HUES48 (cell line): ENCODE results near the gene AK5.
A peak's percentile ranks its signal among the peaks of the same experiment; 100 is the strongest.

Source experiments
- H3K27ac ChIP-seq: one replicate; pipeline ENCODE4 v1.7.0; 2013; ENCODE audit warnings: low read depth, low read length, inconsistent platforms
- H3K27me3 ChIP-seq: 2 replicates; pipeline ENCODE4 v1.6.1; 2013; ENCODE audit warnings: mild to moderate bottlenecking, low read length; ENCODE audit not compliant: control insufficient read depth, insufficient read depth
- H3K36me3 ChIP-seq: 2 replicates; pipeline ENCODE4 v1.6.1; 2013; ENCODE audit warnings: low read length; ENCODE audit not compliant: control insufficient read depth, insufficient read depth
- H3K4me1 ChIP-seq: 2 replicates; pipeline ENCODE4 v1.6.1; 2013; ENCODE audit warnings: mild to moderate bottlenecking, low read length; ENCODE audit not compliant: control insufficient read depth, insufficient read depth
- H3K4me3 ChIP-seq: 2 replicates; pipeline ENCODE4 v1.5.1; 2013; ENCODE audit warnings: mild to moderate bottlenecking, low read depth, low read length
- H3K9ac ChIP-seq: 2 replicates; pipeline ENCODE4 v1.6.1; 2013; ENCODE audit warnings: mild to moderate bottlenecking, low read depth, low read length, moderate library complexity
- H3K9me3 ChIP-seq: 2 replicates; pipeline ENCODE4 v1.6.1; 2013; ENCODE audit warnings: low read length; ENCODE audit not compliant: control insufficient read depth, insufficient read depth

The AK5 gene

GRCh38 chr1:77281491-77282186 is at the start of gene AK5:
AK5 (plus strand) TSS chr1:77282019; CDS start chr1:77282314, 295 bp downstream.
- peak within 1 kb of the TSS; percentile 53; the same call in 1 of the 2 replicates for H3K9ac ChIP-seq
- H3K27ac ChIP-seq: peak within 1 kb of the TSS; percentile 19

GRCh38 chr1:77232829-77233228 is 49.0 kb upstream of the AK5 start:
- Histone ChIP-seq H3K9me3 (no peaks in the 10 kb centered on the region), H3K36me3 (no peaks in the 10 kb centered on the region), H3K27ac (no peak overlapping the region), H3K4me1 (no peaks in the 10 kb centered on the region; the same call in 1 of the 2 replicates), H3K4me3 (no peak overlapping the region), H3K27me3 (no peaks in the 10 kb centered on the region), H3K9ac (no peak overlapping the region)

More at GRCh38 chr1:77281491-77282186, at the start of gene AK5:
- Histone ChIP-seq H3K4me3 (peak within 1 kb of the TSS; percentile 67), H3K36me3 (no peaks in the 10 kb centered on the region), H3K4me1 (peaks cover 13% of the 10 kb centered on the region), H3K9me3 (no peaks in the 10 kb centered on the region), H3K27me3 (peaks cover 57% of the 10 kb centered on the region)

GRCh38 chr1:77234096-77234495 is 47.7 kb upstream of the AK5 start:
- Histone ChIP-seq H3K27me3 (no peaks in the 10 kb centered on the region), H3K4me1 (no peaks in the 10 kb centered on the region; the same call in 1 of the 2 replicates), H3K27ac (no peak overlapping the region), H3K36me3 (no peaks in the 10 kb centered on the region), H3K9ac (no peak overlapping the region), H3K4me3 (no peak overlapping the region), H3K9me3 (no peaks in the 10 kb centered on the region)

GRCh38 chr1:77234943-77235342 is 46.9 kb upstream of the AK5 start:
- H3K4me1 ChIP-seq: no peaks in the 10 kb centered on the region; the same call in 1 of the 2 replicates
- H3K9me3 ChIP-seq: no peaks in the 10 kb centered on the region
- H3K9ac ChIP-seq: no peak overlapping the region
- H3K36me3 ChIP-seq: no peaks in the 10 kb centered on the region
- no peak overlapping the region for H3K27ac ChIP-seq
- no peak overlapping the region for H3K4me3 ChIP-seq
- H3K27me3 ChIP-seq: no peaks in the 10 kb centered on the region

GRCh38 chr1:77238462-77238861 is 43.4 kb upstream of the AK5 start:
- H3K9me3 ChIP-seq: no peaks in the 10 kb centered on the region
- H3K4me3 ChIP-seq: no peak overlapping the region
- H3K4me1 ChIP-seq: no peaks in the 10 kb centered on the region; the same call in 1 of the 2 replicates
- no peak overlapping the region for H3K27ac ChIP-seq
- H3K27me3 ChIP-seq: no peaks in the 10 kb centered on the region
- H3K36me3 ChIP-seq: no peaks in the 10 kb centered on the region
- H3K9ac ChIP-seq: no peak overlapping the region

- no peak overlapping the region for H3K27ac ChIP-seq
- no peak overlapping the region for H3K9ac ChIP-seq
- no peaks in the 10 kb centered on the region for H3K36me3 ChIP-seq
- no peak overlapping the region for H3K4me3 ChIP-seq
- H3K9me3 ChIP-seq: no peaks in the 10 kb centered on the region
- H3K4me1 ChIP-seq: no peaks in the 10 kb centered on the region; the same call in 1 of the 2 replicates
- no peaks in the 10 kb centered on the region for H3K27me3 ChIP-seq
Measured at GRCh38 chr1:77239311-77239710, 42.5 kb upstream of the AK5 start.

GRCh38 chr1:77245830-77246229 is 36.0 kb upstream of the AK5 start:
- H3K36me3 ChIP-seq: no peaks in the 10 kb centered on the region
- no peak overlapping the region for H3K4me3 ChIP-seq

GRCh38 chr1:77250126-77250525 is 31.7 kb upstream of the AK5 start:
- H3K36me3 ChIP-seq: no peaks in the 10 kb centered on the region
- no peaks in the 10 kb centered on the region for H3K9me3 ChIP-seq
- H3K9ac ChIP-seq: no peak overlapping the region
- H3K27ac ChIP-seq: no peak overlapping the region
- no peaks in the 10 kb centered on the region for H3K27me3 ChIP-seq
- H3K4me1 ChIP-seq: no peaks in the 10 kb centered on the region; the same call in 1 of the 2 replicates
- H3K4me3 ChIP-seq: no peak overlapping the region

More at GRCh38 chr1:77245830-77246229, 36.0 kb upstream of the AK5 start:
- Histone ChIP-seq H3K4me1 (no peaks in the 10 kb centered on the region), H3K9me3 (no peaks in the 10 kb centered on the region), H3K27me3 (no peaks in the 10 kb centered on the region), H3K9ac (no peak overlapping the region), H3K27ac (no peak overlapping the region)

GRCh38 chr1:77253211-77253610 is 28.6 kb upstream of the AK5 start:
- H3K4me1 ChIP-seq: no peaks in the 10 kb centered on the region; the same call in 1 of the 2 replicates
- no peak overlapping the region for H3K9ac ChIP-seq
- no peak overlapping the region for H3K4me3 ChIP-seq
- H3K27me3 ChIP-seq: no peaks in the 10 kb centered on the region
- H3K9me3 ChIP-seq: no peaks in the 10 kb centered on the region
- no peak overlapping the region for H3K27ac ChIP-seq
- no peaks in the 10 kb centered on the region for H3K36me3 ChIP-seq

GRCh38 chr1:77263708-77264107 is 18.1 kb upstream of the AK5 start:
- H3K4me1 ChIP-seq: peaks cover 9% of the 10 kb centered on the region
- peaks cover 37% of the 10 kb centered on the region for H3K27me3 ChIP-seq
- no peak overlapping the region for H3K4me3 ChIP-seq
- H3K36me3 ChIP-seq: no peaks in the 10 kb centered on the region
- no peaks in the 10 kb centered on the region for H3K9me3 ChIP-seq
- H3K9ac ChIP-seq: no peak overlapping the region
- H3K27ac ChIP-seq: no peak overlapping the region

GRCh38 chr1:77265180-77265579 is 16.6 kb upstream of the AK5 start:
- no peak overlapping the region for H3K27ac ChIP-seq
- peaks cover 9% of the 10 kb centered on the region for H3K4me1 ChIP-seq
- H3K36me3 ChIP-seq: no peaks in the 10 kb centered on the region
- no peaks in the 10 kb centered on the region for H3K9me3 ChIP-seq
- H3K27me3 ChIP-seq: peaks cover 43% of the 10 kb centered on the region
- no peak overlapping the region for H3K9ac ChIP-seq
- no peak overlapping the region for H3K4me3 ChIP-seq
